ENCODE data around the gene ARV1.

GRCh38 chr1:231027136-231027925 is 48.4 kb downstream of the ARV1 start:
- TF ChIP-seq CTCF (IDR thresholded peaks at IDR 0.05; ENCODE audit: low read depth, low read length): no peak
- TF ChIP-seq EZH2phosphoT487 (IDR thresholded peaks at IDR 0.05; ENCODE audit: low read depth): no peak

Measured in OCI-LY3 (cell line).